GM12892 (cell line): ENCODE data around the gene LDLRAD3.

Experiments used
- POLR2A ChIP-seq: IDR thresholded peaks from 2 replicates; pipeline ENCODE4 v1.6.1; 2011; ENCODE audit warnings: low read depth, low read length, control low read depth
- TAF1 ChIP-seq: IDR thresholded peaks from 2 replicates; pipeline ENCODE4 v1.6.1; 2011; ENCODE audit warnings: low read depth, mild to moderate bottlenecking, control low read depth, low read length, borderline replicate concordance

DNA sequence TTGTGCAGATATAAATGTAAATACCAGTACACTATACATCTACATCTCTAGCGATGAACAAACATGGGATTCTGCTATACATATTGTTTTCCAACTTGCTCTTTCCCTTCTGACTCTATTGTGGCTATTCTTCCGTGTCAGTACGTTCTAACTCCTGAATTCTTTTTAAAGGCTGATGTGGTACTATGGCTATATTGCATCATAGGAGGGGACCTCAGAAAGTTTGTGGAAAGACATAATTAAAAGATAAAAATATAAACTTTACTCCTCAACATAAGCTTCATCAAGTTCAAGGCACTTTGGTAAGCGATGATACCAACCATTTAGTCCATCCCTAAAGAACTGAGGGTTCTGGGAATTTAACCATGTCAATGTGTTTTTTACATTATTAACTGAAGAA lies 72.8 kb downstream of the LDLRAD3 start:
- TF ChIP-seq POLR2A = no peak
- no peak for TF ChIP-seq TAF1
